ENCODE measurements around the gene PRCP.
"Not testable (repeated sequence)": the region's sequence is repeated elsewhere in the genome, so short reads cannot be mapped to it uniquely, and the experiment has no call there.

Gene PRCP

DNA sequence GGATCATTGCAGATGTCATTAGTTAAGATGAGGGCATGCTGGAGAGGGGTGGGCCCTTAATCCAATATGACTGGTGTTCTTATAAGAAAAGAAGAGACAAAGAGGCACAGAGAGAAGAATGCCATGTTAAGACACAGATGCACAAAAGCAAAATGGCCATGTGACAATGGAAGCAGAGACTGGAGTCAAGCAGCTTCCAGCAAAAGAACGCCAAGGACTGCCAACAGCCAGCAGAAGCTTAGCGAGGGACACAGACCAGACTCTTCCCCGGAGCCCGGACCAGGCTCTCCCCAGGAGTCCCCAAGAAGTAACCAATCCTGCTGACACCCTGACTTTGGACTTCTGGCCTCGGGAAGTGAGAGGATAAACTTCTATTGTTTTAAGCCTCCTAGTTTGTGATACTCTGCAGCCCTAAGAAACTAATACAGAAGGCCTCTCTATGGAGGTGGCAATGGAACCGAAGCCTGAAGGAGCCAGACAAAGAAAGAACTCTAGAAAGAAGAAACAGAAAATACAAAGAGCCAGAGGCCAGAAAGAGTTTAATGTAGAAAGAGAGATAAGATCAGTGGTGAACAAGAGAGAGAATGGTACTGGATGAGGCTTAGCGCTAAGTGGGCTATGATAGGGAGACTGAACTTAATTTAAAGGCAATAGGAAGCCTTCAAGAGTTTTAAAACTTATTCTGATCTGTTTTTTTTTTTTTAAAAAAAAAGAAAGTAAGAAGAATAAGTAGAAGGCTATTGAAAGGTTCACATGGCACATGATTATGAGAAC, 27.7 kb downstream of the PRCP start:
- in situ Hi-C loops (cut with MboI; ENCODE audit: low sequenced_read_pairs), result no loop called here

GRCh38 chr11:82871646-82872045, 28.6 kb downstream of the PRCP start:
- in situ Hi-C loops (cut with MboI; ENCODE audit: low sequenced_read_pairs), result no loop called here

DNA sequence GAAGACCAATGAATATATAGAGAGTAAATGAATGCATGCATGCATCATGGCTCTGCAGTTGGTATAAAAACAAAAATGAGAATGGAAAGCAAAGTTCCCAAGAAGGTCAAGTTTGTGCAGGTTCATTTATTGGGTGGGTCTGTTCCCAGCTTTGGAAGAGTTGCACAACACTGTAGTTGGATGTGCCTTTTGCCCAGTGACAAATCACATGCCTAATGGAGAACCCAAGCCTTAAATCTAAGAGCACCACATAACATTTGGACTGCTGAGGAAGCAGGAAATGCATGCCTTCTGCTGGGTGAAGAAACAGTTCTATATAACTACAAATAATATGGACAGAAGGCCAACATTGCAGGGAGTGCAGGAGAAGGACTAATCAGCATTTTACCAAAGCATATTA, 30.6 kb downstream of the PRCP start:
- in situ Hi-C loops (cut with MboI; ENCODE audit: low sequenced_read_pairs), result no loop called here

- in situ Hi-C loops (cut with MboI; ENCODE audit: low sequenced_read_pairs), result no loop called here
Measured at GRCh38 chr11:82867495-82868082, 32.6 kb downstream of the PRCP start.

GRCh38 chr11:82865841-82866240, 34.4 kb downstream of the PRCP start:
- in situ Hi-C loops (cut with MboI; ENCODE audit: low sequenced_read_pairs), result no loop called here

DNA sequence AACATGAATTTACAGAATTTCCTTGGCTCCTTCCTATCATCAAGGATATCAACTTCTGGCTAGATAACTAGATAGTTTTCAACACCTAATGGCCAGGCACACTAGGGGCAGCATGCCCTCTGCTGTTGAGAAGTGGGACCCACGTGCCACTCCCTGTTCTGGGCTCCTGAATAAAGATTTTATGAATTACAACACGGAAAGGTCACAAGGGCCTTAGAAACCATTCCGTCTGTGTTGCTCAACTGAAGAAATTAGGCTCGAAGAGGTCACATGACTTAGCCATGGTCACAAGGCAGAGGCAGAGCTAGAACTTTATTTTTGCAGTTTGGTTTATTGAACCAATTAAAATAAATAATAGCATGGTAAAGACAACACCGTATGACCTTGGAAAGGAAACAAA, 36.0 kb downstream of the PRCP start:
- in situ Hi-C loops (cut with MboI; ENCODE audit: low sequenced_read_pairs), result no loop called here

GRCh38 chr11:82863209-82863608, 37.0 kb downstream of the PRCP start:
- in situ Hi-C loops (cut with MboI; ENCODE audit: low sequenced_read_pairs), result no loop called here

DNA sequence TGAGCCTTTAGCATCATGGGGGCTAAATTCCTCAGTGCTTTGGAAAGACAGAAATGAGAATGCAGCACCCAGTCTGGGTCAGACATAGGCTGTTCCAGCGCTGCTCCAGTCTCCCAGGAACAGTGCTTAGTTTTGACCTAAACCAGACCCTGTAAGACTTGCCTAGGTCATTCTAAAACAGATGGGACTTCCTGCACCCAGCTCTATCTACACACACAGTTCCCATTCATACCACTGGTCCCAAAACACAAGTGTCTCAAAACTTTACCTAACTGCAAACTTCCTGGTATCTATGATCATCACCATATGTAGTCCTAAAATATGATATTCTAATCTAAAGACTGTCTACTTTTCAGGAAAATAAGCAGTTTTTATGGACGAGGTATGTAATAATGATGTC, 37.9 kb downstream of the PRCP start:
- in situ Hi-C loops (cut with MboI; ENCODE audit: low sequenced_read_pairs), result no loop called here

DNA sequence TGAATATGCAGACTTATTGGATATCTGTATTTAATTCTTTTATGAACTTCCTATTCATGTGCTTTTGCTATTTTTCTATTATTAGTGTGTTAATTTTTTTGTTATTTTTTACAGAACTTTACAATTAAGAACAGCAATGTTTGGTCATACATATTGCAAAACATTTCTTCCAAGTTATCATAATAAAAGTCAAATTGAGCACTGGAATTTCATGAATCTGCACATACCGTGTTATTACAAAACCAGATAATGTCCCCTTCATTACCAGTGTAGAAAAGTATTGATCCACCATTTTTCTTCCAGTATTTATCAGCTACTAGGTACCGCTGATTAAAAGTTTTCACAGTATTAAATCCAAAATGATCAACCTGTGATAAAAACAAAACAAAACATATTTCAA, 40.5 kb downstream of the PRCP start:
- in situ Hi-C loops (cut with MboI; ENCODE audit: low sequenced_read_pairs), result no loop called here

GRCh38 chr11:82858556-82859091, 41.6 kb downstream of the PRCP start:
- in situ Hi-C loops (cut with MboI; ENCODE audit: low sequenced_read_pairs), result no loop called here

- in situ Hi-C loops (cut with MboI; ENCODE audit: low sequenced_read_pairs), result no loop called here
Measured at GRCh38 chr11:82858133-82858532, 42.1 kb downstream of the PRCP start.

- in situ Hi-C loops (cut with MboI; ENCODE audit: low sequenced_read_pairs), result no loop called here
Measured at GRCh38 chr11:82857145-82857544, 43.1 kb downstream of the PRCP start.

DNA sequence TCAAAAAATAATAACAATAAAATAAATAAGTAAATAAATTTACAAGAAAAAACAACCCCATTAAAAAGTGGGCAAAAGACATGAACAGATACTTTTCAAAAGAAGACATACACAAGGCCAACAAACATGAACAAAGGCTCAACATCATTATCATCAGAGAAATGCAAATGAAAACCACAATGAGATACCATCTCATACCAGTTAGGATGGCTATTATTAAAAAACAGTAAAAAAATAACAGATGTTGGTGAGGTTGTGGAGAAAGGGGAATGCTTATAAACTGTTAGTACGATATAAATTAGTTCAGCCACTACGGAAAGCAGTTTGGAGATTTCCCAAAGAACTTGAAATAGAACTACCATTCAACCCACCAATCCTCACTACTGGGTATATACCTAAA, 44.6 kb downstream of the PRCP start:
- in situ Hi-C loops (cut with MboI; ENCODE audit: low sequenced_read_pairs), result no loop called here

GRCh38 chr11:82854916-82855315, 45.3 kb downstream of the PRCP start:
- in situ Hi-C loops (cut with MboI; ENCODE audit: low sequenced_read_pairs), result not testable (repeated sequence)

DNA sequence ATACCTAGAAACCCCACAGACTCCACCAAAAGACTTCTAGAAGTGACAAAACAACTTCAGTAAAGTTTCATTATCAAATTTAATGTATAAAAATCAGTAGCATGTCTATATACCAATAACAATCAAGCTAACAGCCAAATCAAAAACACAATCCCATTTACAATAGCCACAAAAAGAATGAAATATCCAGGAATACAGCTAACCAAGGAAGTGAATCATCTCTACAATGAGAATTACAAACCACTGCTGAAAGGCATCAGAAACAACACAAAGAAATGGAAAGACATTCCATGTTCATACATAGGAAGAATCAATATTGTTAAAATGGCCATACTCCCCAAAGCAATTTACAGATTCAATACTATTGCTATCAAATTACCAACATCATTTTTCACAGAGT, 46.0 kb downstream of the PRCP start:
- in situ Hi-C loops (cut with MboI; ENCODE audit: low sequenced_read_pairs), result no loop called here

- in situ Hi-C loops (cut with MboI; ENCODE audit: low sequenced_read_pairs), result no loop called here
Measured at GRCh38 chr11:82848829-82849228, 51.4 kb downstream of the PRCP start.

DNA sequence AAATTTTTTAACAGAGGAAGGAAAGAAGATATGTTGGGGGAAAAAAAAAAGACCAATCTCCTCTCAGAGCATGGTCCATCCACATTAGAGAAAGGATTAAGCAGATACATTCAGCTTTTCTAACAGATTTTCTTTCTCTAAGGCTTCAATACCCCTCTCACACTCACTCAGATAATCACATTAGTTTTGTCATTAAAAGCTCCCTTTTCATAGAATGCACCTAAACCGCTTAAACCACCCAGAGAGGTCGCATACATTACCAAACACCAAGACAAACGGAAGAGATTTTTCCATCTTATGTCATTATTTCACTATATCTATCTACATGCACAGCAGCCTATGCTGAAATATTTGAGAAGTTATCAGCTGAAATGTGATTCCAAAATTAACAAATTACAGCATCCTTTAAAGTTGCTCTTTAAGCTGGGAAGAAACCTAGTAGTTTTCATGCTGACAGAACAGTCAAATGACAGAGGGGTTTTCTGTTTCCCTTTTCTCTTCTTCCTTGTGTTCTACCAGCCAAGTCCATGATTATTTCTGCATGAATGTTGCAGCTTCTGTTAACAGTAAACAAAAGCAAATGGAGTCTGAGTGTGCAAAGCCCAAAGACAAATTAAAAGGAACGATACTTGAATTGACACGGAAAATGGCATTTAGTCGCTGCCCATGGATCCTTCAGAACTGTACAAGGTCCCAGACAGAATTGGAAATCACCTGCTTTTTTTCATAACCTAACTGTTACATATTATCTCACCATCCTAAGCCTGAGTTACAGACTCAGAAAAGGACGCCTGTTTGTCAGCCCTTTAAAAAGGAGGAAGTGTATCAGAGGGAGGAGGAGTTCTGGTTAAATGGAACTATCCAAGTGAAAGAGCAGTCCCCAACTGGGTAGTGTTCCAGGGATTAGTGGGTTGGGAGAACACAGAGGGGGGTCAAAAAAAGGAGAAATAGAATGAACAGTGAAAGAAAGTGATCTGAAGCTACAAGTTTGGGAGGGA, 54.6 kb downstream of the PRCP start:
- in situ Hi-C loops (cut with MboI; ENCODE audit: low sequenced_read_pairs), result no loop called here

DNA sequence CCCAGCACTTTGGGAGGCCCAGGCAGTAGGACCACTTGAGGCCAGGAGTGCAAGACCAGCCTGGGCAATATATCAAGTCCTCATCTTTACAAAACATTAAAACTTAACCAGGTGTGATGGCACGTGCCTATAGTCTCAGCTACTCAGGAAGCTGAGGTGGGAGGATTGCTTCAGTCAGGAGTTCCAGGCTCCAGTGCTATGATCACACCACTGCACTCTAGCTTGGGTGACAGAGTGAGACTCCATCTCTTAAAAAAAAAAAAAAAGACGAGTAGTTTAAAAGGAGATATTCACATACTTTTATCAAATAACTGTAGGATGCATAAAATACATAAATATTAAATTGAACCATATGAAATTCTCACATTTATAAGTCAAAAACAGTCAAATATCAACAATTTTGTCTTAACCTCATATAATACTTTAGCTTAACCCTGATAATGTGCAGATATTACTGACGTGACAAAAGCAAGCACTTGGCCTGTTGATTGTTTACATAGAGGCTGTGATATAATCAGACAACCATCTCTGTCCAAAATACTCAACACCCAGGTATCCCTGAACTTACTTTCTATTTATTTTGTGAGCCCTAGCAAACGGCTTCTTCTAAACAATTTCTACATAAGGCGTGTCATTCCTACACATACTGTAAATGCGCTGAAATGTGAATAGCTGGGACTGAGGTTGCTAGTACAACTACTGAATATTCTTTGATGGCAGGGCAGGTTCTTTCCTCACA, 57.0 kb downstream of the PRCP start:
- in situ Hi-C loops (cut with MboI; ENCODE audit: low sequenced_read_pairs), result no loop called here

GRCh38 chr11:82842019-82842418, 58.2 kb downstream of the PRCP start:
- in situ Hi-C loops (cut with MboI; ENCODE audit: low sequenced_read_pairs), result no loop called here

- in situ Hi-C loops (cut with MboI; ENCODE audit: low sequenced_read_pairs), result no loop called here
Measured at GRCh38 chr11:82837650-82838049, 62.6 kb downstream of the PRCP start.

DNA sequence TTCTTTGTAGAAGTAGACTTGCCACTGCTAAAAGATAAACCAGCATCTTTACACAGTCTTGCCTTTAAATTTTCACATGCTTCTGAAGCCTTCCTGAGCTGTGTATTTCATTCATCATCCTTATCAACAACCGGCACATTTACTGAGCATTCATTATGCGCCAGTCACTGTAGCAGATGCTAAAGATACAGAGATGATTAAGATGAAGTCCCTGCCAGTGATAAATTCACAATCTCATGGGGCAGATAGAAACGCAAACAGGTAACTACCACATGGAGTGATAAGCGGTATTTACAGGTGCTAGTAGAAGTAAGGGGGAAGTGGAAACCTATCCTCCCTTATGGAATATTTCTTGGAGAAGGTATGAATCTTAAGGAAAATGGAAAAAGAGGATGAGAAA, 67.2 kb downstream of the PRCP start:
- in situ Hi-C loops (cut with MboI; ENCODE audit: low sequenced_read_pairs), result no loop called here

All from hTERT RPE-1 (cell line).